GM23248 (cell line): ENCODE results near the gene PRXL2A. TPM values are rescaled to one million over a fixed set of nuclear protein-coding genes. Genes with fewer than 3 reads are reported as not detected.
"Not testable (repeated sequence)": the region's sequence is repeated elsewhere in the genome, so short reads cannot be mapped to it uniquely, and the experiment has no call there.

Experiments used
- DNase-seq: peaks from one replicate; pipeline ENCODE4 v3.0.0-alpha.2; 2015
- H2AFZ ChIP-seq: fragments of 200-600 bp; sonication (generic); 2 replicates; pipeline ENCODE4 v1.6.1; 2016; ENCODE audit warnings: antibody characterized with exemption
- H3F3A ChIP-seq: fragments of 200-600 bp; sonication (generic); 2 replicates; pipeline ENCODE4 v1.6.1; 2016; ENCODE audit warnings: mild to moderate bottlenecking, antibody characterized with exemption, mixed run types; ENCODE audit not compliant: insufficient read depth
- H3K27ac ChIP-seq: fragments of 200-600 bp; sonication (generic); 2 replicates; pipeline ENCODE4 v1.5.1; 2016; ENCODE audit warnings: mild to moderate bottlenecking
- H3K27me3 ChIP-seq: fragments of 200-600 bp; sonication (generic); replicated peaks from 2 replicates; pipeline ENCODE4 v1.6.1; 2016; ENCODE audit warnings: mild to moderate bottlenecking; ENCODE audit not compliant: insufficient read depth
- H3K36me3 ChIP-seq: fragments of 200-600 bp; sonication (generic); 2 replicates; pipeline ENCODE4 v1.6.1; 2016; ENCODE audit warnings: low read depth, mild to moderate bottlenecking
- H3K4me1 ChIP-seq: fragments of 200-600 bp; sonication (generic); 2 replicates; pipeline ENCODE4 v1.6.1; 2016; ENCODE audit warnings: mild to moderate bottlenecking; ENCODE audit not compliant: insufficient read depth
- H3K4me2 ChIP-seq: fragments of 200-600 bp; sonication (generic); one replicate; pipeline ENCODE4 v1.6.1; 2016; ENCODE audit warnings: mild to moderate bottlenecking; ENCODE audit not compliant: unreplicated experiment
- H3K4me3 ChIP-seq: fragments of 200-600 bp; sonication (generic); 2 replicates; pipeline ENCODE4 v1.5.1; 2016; ENCODE audit warnings: mild to moderate bottlenecking
- H3K79me2 ChIP-seq: fragments of 200-600 bp; sonication (generic); 2 replicates; pipeline ENCODE4 v1.6.1; 2016; ENCODE audit warnings: mild to moderate bottlenecking; ENCODE audit not compliant: insufficient read depth
- H3K9ac ChIP-seq: fragments of 200-600 bp; sonication (generic); 2 replicates; pipeline ENCODE4 v1.6.1; 2016; ENCODE audit warnings: mild to moderate bottlenecking
- H3K9me2 ChIP-seq: fragments of 200-600 bp; sonication (generic); 2 replicates; pipeline ENCODE4 v1.6.1; 2016; ENCODE audit warnings: mixed run types, mild to moderate bottlenecking, moderate library complexity; ENCODE audit not compliant: insufficient read depth
- H3K9me3 ChIP-seq: fragments of 200-600 bp; sonication (generic); one replicate; pipeline ENCODE4 v1.6.1; 2017; ENCODE audit warnings: low read depth
- H4K20me1 ChIP-seq: fragments of 200-600 bp; sonication (generic); 2 replicates; pipeline ENCODE4 v1.6.0; 2016; ENCODE audit not compliant: insufficient read depth
- EZH2 ChIP-seq: fragments of 200-600 bp; sonication (generic); IDR thresholded peaks from 2 replicates; pipeline ENCODE4 v1.6.1; 2018; ENCODE audit warnings: antibody characterized with exemption, mild to moderate bottlenecking; ENCODE audit not compliant: insufficient read depth, poor library complexity, severe bottlenecking
- EZH2phosphoT487 ChIP-seq: fragments of 200-600 bp; sonication (generic); IDR thresholded peaks from 2 replicates; pipeline ENCODE4 v1.6.1; 2018; ENCODE audit warnings: antibody characterized with exemption, moderate library complexity, mild to moderate bottlenecking, low read depth; ENCODE audit not compliant: insufficient read depth
- WGBS, 2 experiments: methylation state at CpG; one replicate each; pipeline ENCODE4 v1.1.6; 2015 to 2017; ENCODE audit warnings: low lambda C conversion rate in 2 of 2, low coverage in 1 of 2; ENCODE audit errors: missing lambda C conversion rate in 2 of 2; 5-methylcytosine and 5-hydroxymethylcytosine counted together
- in situ Hi-C: fragments of 300-500 bp; cut with MboI; formaldehyde crosslinking; loops from 2 replicates; pipeline ENCODE4 v1.15.0; 2020
- polyA plus RNA-seq: library from polyadenylated mRNA; unstranded; fragments of >200 nt; fragmentation: Nextera tagmentation; extraction: Ambion mirVana; gene quantifications from 2 replicates; pipeline ENCODE4 v1.2.1, GENCODE V29; 2016
- total RNA-seq: library from RNA; depleted of rRNA; stranded (reverse); fragments of >200 nt; shearing (Covaris generic); gene quantifications from 2 replicates; pipeline ENCODE4 v1.2.3, GENCODE V29; 2014

The PRXL2A gene
- total and polyA plus RNA-seq, 2 experiments from 2014 or later: 0.15 TPM; not detected in 1

GRCh38 chr10:80473096-80473657 lies 64.8 kb downstream of the PRXL2A start:
- DNase-seq: no peak
- peaks cover 3% of the 10 kb centered on the region for H3K9me3 ChIP-seq
- H3K27ac ChIP-seq: peak overlapping the region; percentile 35
- H3F3A ChIP-seq: peaks cover 22% of the 10 kb centered on the region
- H3K4me2 ChIP-seq: peak overlapping the region; percentile 8
- no peak overlapping the region for H3K4me3 ChIP-seq
- H3K36me3 ChIP-seq: no peaks in the 10 kb centered on the region; the same call in 1 of the 2 replicates
- H3K9ac ChIP-seq: no peak overlapping the region
- in situ Hi-C loops: no loop called here
- H3K79me2 ChIP-seq: peaks cover 86% of the 10 kb centered on the region
- H3K4me1 ChIP-seq: peaks cover 20% of the 10 kb centered on the region
- no peak for TF ChIP-seq EZH2phosphoT487
- TF ChIP-seq EZH2: no peak
- no peak overlapping the region for H2AFZ ChIP-seq
- no peaks in the 10 kb centered on the region; the same call in 1 of the 2 replicates for H4K20me1 ChIP-seq
- H3K9me2 ChIP-seq: no peaks in the 10 kb centered on the region
- 67 to 75% methylated on average over 3 of the region's 3 CpGs for WGBS, 2 experiments
- no peaks in the 10 kb centered on the region for H3K27me3 ChIP-seq

DNA sequence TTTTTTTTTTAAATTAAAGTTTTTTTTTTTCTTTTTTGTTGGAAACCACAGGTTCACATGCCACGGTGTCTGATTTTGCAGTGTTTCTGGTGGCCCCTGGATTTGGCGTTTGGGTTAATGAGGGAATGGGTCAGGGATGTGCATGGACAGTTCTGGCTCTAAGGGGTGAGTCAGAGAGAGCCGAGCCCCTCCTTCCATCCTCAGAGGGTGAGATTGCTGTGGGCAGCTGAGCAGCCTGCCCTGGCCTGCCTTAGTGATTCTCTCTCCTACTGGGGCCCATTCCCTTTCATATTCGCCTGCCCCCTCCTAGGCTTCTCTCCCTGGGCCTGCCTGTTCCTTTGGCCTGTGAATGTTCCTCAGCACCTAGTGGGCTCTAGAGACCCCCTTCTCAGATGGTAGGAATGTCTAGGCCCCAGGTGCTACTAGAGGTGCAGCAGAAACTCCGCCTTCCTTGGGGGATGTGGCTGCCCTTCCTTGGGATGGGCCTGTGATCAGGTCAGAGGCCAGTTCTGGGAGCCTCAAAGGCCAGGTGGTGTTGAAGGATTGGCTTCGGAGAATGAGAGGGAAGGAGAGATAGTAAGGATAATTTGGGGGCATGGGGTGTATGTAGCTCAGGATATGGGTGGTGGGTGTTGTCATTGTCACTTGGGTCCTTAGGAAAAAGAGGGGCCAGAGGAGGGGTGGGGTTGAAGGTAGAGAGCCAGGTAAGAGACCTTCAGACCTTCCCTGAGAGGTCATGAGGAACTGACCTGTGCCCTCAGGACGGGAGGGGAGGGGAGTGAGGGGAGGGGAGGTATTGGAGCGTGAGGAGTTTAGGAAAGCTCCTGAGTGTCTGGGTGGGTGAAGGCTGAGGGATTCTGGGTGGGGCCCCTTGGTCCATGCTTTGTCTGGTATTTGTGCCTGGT lies 65.6 kb downstream of the PRXL2A start:
- H3K27ac ChIP-seq: no peak overlapping the region
- no peaks in the 10 kb centered on the region for H3K9me2 ChIP-seq
- DNase-seq: no peak
- H3K27me3 ChIP-seq: no peaks in the 10 kb centered on the region
- no peak overlapping the region for H2AFZ ChIP-seq
- H3K79me2 ChIP-seq: peaks cover 78% of the 10 kb centered on the region
- 91 to 95% methylated on average over 6 to 8 of the region's 8 CpGs for WGBS, 2 experiments
- H3K4me3 ChIP-seq: no peak overlapping the region
- H3K4me2 ChIP-seq: no peak overlapping the region
- no peak for TF ChIP-seq EZH2
- no peak for TF ChIP-seq EZH2phosphoT487
- H4K20me1 ChIP-seq: no peaks in the 10 kb centered on the region; the same call in 1 of the 2 replicates
- no peaks in the 10 kb centered on the region; the same call in 1 of the 2 replicates for H3K36me3 ChIP-seq
- H3K9me3 ChIP-seq: peaks cover 8% of the 10 kb centered on the region
- H3K9ac ChIP-seq: no peak overlapping the region
- peaks cover 20% of the 10 kb centered on the region for H3K4me1 ChIP-seq
- H3F3A ChIP-seq: peaks cover 27% of the 10 kb centered on the region
- in situ Hi-C loops: no loop called here

- 78 to 91% methylated on average over 2 of the region's 2 CpGs for WGBS, 2 experiments
- in situ Hi-C loops: no loop called here
- no peak overlapping the region for H3K4me3 ChIP-seq
These were observed 66.2 kb downstream of the PRXL2A start for GRCh38 chr10:80474597-80474910.

DNA sequence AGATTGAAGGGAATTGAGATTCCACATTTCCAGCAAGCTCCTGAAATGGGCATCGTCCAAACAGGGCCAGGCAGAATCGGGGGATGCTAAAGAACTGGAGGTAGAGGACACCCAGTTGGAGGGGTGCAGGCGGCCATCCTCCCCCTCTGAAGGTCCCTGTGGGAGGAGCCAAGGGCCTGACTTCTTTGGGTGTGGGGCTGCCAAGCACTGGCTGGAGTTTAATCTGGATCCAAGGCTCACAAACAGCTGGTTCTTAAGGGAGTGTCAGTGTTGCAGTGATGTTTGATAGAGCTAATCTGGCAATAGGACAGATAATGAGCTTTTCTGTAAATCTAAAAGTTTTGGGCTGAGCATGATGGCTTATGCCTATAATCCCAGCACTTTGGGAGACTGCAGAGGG lies 66.6 kb downstream of the PRXL2A start:
- peaks cover 8% of the 10 kb centered on the region for H3K9me3 ChIP-seq
- no peak overlapping the region for H2AFZ ChIP-seq
- H3K9me2 ChIP-seq: no peaks in the 10 kb centered on the region
- H3F3A ChIP-seq: peaks cover 27% of the 10 kb centered on the region
- H3K27me3 ChIP-seq: no peaks in the 10 kb centered on the region
- no peak overlapping the region for H3K4me2 ChIP-seq
- in situ Hi-C loops: no loop called here
- no peak overlapping the region for H3K9ac ChIP-seq
- no peaks in the 10 kb centered on the region; the same call in 1 of the 2 replicates for H4K20me1 ChIP-seq
- TF ChIP-seq EZH2phosphoT487 (no peak), EZH2 (no peak)
- peaks cover 20% of the 10 kb centered on the region for H3K4me1 ChIP-seq
- no peak overlapping the region for H3K4me3 ChIP-seq
- H3K27ac ChIP-seq: no peak overlapping the region
- H3K36me3 ChIP-seq: no peaks in the 10 kb centered on the region; the same call in 1 of the 2 replicates
- 83 to 88% methylated on average over 3 of the region's 3 CpGs for WGBS, 2 experiments
- no peak for DNase-seq
- peaks cover 68% of the 10 kb centered on the region for H3K79me2 ChIP-seq

More at GRCh38 chr10:80474597-80474910, 66.2 kb downstream of the PRXL2A start:
- H3K4me2 ChIP-seq: no peak overlapping the region
- H2AFZ ChIP-seq: no peak overlapping the region
- H3K27ac ChIP-seq: no peak overlapping the region
- H3K9me2 ChIP-seq: no peaks in the 10 kb centered on the region
- H3K9ac ChIP-seq: no peak overlapping the region
- TF ChIP-seq EZH2: no peak
- TF ChIP-seq EZH2phosphoT487: no peak
- H3K79me2 ChIP-seq: peaks cover 72% of the 10 kb centered on the region
- DNase-seq: no peak
- no peaks in the 10 kb centered on the region; the same call in 1 of the 2 replicates for H4K20me1 ChIP-seq
- peaks cover 27% of the 10 kb centered on the region for H3F3A ChIP-seq
- H3K4me1 ChIP-seq: peaks cover 20% of the 10 kb centered on the region
- no peaks in the 10 kb centered on the region for H3K27me3 ChIP-seq
- H3K36me3 ChIP-seq: no peaks in the 10 kb centered on the region; the same call in 1 of the 2 replicates
- peaks cover 8% of the 10 kb centered on the region for H3K9me3 ChIP-seq

GRCh38 chr10:80475641-80476040 lies 67.3 kb downstream of the PRXL2A start:
- H2AFZ ChIP-seq, H3K27me3 ChIP-seq, H3K36me3 ChIP-seq, H3K4me3 ChIP-seq, H4K20me1 ChIP-seq, H3K27ac ChIP-seq, H3K9me2 ChIP-seq, H3K9me3 ChIP-seq, DNase-seq, H3K4me2 ChIP-seq, in situ Hi-C loops, H3K9ac ChIP-seq: not testable (repeated sequence)
- Histone ChIP-seq H3F3A (peaks cover 27% of the 10 kb centered on the region), H3K4me1 (peaks cover 20% of the 10 kb centered on the region), H3K79me2 (peaks cover 61% of the 10 kb centered on the region)
- 96 to 97% methylated on average over 6 to 7 of the region's 7 CpGs for WGBS, 2 experiments
